LNCAP (cell line): ENCODE results near the gene ITGB7.

Experiments
- CTCF ChIP-seq: fragments of 450-650 bp; IDR thresholded peaks from 2 replicates; pipeline ENCODE4 v1.5.1; 2017; ENCODE audit warnings: mild to moderate bottlenecking

ITGB7 gene

GRCh38 chr12:53211476-53212381 is 4.7 kb upstream of the ITGB7 start:
- TF ChIP-seq CTCF = peak; percentile 44

- TF ChIP-seq CTCF = no peak
Observed at GRCh38 chr12:53210843-53211242, 3.8 kb upstream of the ITGB7 start.

- TF ChIP-seq CTCF = no peak
Observed at GRCh38 chr12:53208877-53209463, 1.9 kb upstream of the ITGB7 start.

GRCh38 chr12:53208435-53208834 is 1.4 kb upstream of the ITGB7 start:
- TF ChIP-seq CTCF = no peak

- TF ChIP-seq CTCF = no peak
Observed at GRCh38 chr12:53205747-53206419, 1.2 kb downstream of the ITGB7 start.

GRCh38 chr12:53204351-53204750 is 2.7 kb downstream of the ITGB7 start:
- no peak for TF ChIP-seq CTCF

GRCh38 chr12:53201639-53202038 is 5.4 kb downstream of the ITGB7 start:
- no peak for TF ChIP-seq CTCF
